DND-41 (cell line): ENCODE data around the gene HCN4.

Experiments
- ATAC-seq: fragments of 200-7000 bp; cut with Tn5 transposase; 3 replicates; pipeline ENCODE4 v1.9.1; 2021; ENCODE audit warnings: low read depth; ENCODE audit not compliant: insufficient read depth
- DNase-seq: peaks from one replicate; pipeline ENCODE4 v3.0.0-alpha.2; 2020
- H2AFZ ChIP-seq: 2 replicates; pipeline ENCODE4 v1.6.0; 2012; ENCODE audit warnings: low read depth, low read length
- H3K27ac ChIP-seq: 2 replicates; pipeline ENCODE4 v1.5.1; 2012; ENCODE audit warnings: low read length, inconsistent platforms
- H3K27me3 ChIP-seq: fragments of 200-600 bp; sonication (generic); 2 replicates; pipeline ENCODE4 v1.6.0; 2012; ENCODE audit warnings: low read length, mild to moderate bottlenecking, inconsistent platforms; ENCODE audit not compliant: insufficient read depth, poor library complexity
- H3K36me3 ChIP-seq: 2 replicates; pipeline ENCODE4 v1.5.1; 2012; ENCODE audit warnings: low read length, inconsistent platforms; ENCODE audit not compliant: insufficient read depth
- H3K4me1 ChIP-seq: 2 replicates; pipeline ENCODE4 v1.5.1; 2012; ENCODE audit warnings: mild to moderate bottlenecking, low read length; ENCODE audit not compliant: insufficient read depth
- H3K4me2 ChIP-seq: 2 replicates; pipeline ENCODE4 v1.6.0; 2012; ENCODE audit warnings: mild to moderate bottlenecking, moderate library complexity, low read length, inconsistent platforms; ENCODE audit not compliant: insufficient read depth
- H3K4me3 ChIP-seq, 2 experiments: fragments of 200-600 bp in 1 of 2; shearing (Covaris generic) in 1 of 2; 2 replicates each; pipeline ENCODE4 v1.5.1; 2012 to 2016; ENCODE audit warnings: inconsistent platforms in 2 of 2, low read length in 2 of 2, mild to moderate bottlenecking in 2 of 2, low read depth in 1 of 2, moderate library complexity in 1 of 2
- H3K79me2 ChIP-seq: 2 replicates; pipeline ENCODE4 v1.6.0; 2012; ENCODE audit warnings: low read length, inconsistent platforms; ENCODE audit not compliant: insufficient read depth
- H3K9ac ChIP-seq: 2 replicates; pipeline ENCODE4 v1.6.0; 2012; ENCODE audit warnings: low read depth, mild to moderate bottlenecking, inconsistent platforms, low read length, moderate library complexity
- H3K9me3 ChIP-seq: 2 replicates; pipeline ENCODE4 v1.5.1; 2012; ENCODE audit warnings: low read length, moderate library complexity, mild to moderate bottlenecking, inconsistent platforms; ENCODE audit not compliant: insufficient read depth, severe bottlenecking
- H4K20me1 ChIP-seq: 2 replicates; pipeline ENCODE4 v1.6.0; 2012; ENCODE audit warnings: low read length; ENCODE audit not compliant: insufficient read depth
- CTCF ChIP-seq: IDR thresholded peaks from 2 replicates; pipeline ENCODE4 v1.5.1; 2012; ENCODE audit warnings: borderline replicate concordance, low read length, moderate library complexity, mild to moderate bottlenecking; ENCODE audit not compliant: poor library complexity, severe bottlenecking; ENCODE audit errors: extremely low read depth
- EZH2 ChIP-seq: IDR thresholded peaks from 3 replicates; pipeline ENCODE4 v1.6.1; 2012; ENCODE audit warnings: borderline replicate concordance, low read depth, mild to moderate bottlenecking, moderate library complexity, low read length, inconsistent platforms; ENCODE audit not compliant: severe bottlenecking

HCN4 gene

GRCh38 chr15:73341886-73342600 is 26.7 kb downstream of the HCN4 start:
- H3K79me2 ChIP-seq: no peaks in the 10 kb centered on the region
- no peak for DNase-seq
- H3K4me1 ChIP-seq: no peaks in the 10 kb centered on the region
- no peak for ATAC-seq
- no peak for TF ChIP-seq CTCF
- no peak for TF ChIP-seq EZH2
- H3K36me3 ChIP-seq: no peaks in the 10 kb centered on the region
- H3K4me2 ChIP-seq: no peak overlapping the region
- H3K9me3 ChIP-seq: no peaks in the 10 kb centered on the region
- H4K20me1 ChIP-seq: peaks cover 6% of the 10 kb centered on the region
- no peak overlapping the region for H2AFZ ChIP-seq
- no peak overlapping the region for H3K9ac ChIP-seq
- H3K27me3 ChIP-seq: no peaks in the 10 kb centered on the region
- no peak overlapping the region for H3K27ac ChIP-seq
- no peak overlapping the region for H3K4me3 ChIP-seq

- no peak overlapping the region for H3K4me3 ChIP-seq
- TF ChIP-seq EZH2: no peak
- TF ChIP-seq CTCF: no peak
- H3K4me1 ChIP-seq: no peaks in the 10 kb centered on the region
- no peaks in the 10 kb centered on the region for H3K9me3 ChIP-seq
- H3K79me2 ChIP-seq: no peaks in the 10 kb centered on the region
- DNase-seq (no peak), ATAC-seq (no peak)
- H2AFZ ChIP-seq: no peak overlapping the region
- no peaks in the 10 kb centered on the region for H3K36me3 ChIP-seq
- H3K27ac ChIP-seq: no peak overlapping the region
- no peaks in the 10 kb centered on the region for H3K27me3 ChIP-seq
- H3K9ac ChIP-seq: no peak overlapping the region
- H3K4me2 ChIP-seq: no peak overlapping the region
- H4K20me1 ChIP-seq: no peaks in the 10 kb centered on the region; the same call in 1 of the 2 replicates
Measured at GRCh38 chr15:73340502-73341192, 28.1 kb downstream of the HCN4 start.

- ATAC-seq: no peak
- H3K9ac ChIP-seq: no peak overlapping the region
- no peaks in the 10 kb centered on the region for H3K9me3 ChIP-seq
- H3K4me3 ChIP-seq: no peak overlapping the region
- TF ChIP-seq EZH2: no peak
- TF ChIP-seq CTCF: no peak
- H3K27ac ChIP-seq: no peak overlapping the region
- no peaks in the 10 kb centered on the region for H3K27me3 ChIP-seq
- H4K20me1 ChIP-seq: no peaks in the 10 kb centered on the region; the same call in 1 of the 2 replicates
- no peak overlapping the region for H2AFZ ChIP-seq
- no peaks in the 10 kb centered on the region for H3K4me1 ChIP-seq
- no peak overlapping the region for H3K4me2 ChIP-seq
- H3K36me3 ChIP-seq: no peaks in the 10 kb centered on the region
- no peaks in the 10 kb centered on the region for H3K79me2 ChIP-seq
- no peak for DNase-seq
Measured at GRCh38 chr15:73338606-73339374, 30.0 kb downstream of the HCN4 start.
